HG03520 (cell line): ENCODE measurements around the gene FBXL2.
"Not testable (repeated sequence)": the region's sequence is repeated elsewhere in the genome, so short reads cannot be mapped to it uniquely, and the experiment has no call there.

Experiments used
- ATAC-seq: cut with Tn5 transposase; IDR thresholded peaks from one replicate; pipeline ENCODE4 v1.9.1; 2021; ENCODE audit warnings: mild to moderate bottlenecking, moderate library complexity; ENCODE audit not compliant: unreplicated experiment

Gene FBXL2

GRCh38 chr3:33426630-33427317 lies 149.5 kb downstream of the FBXL2 start:
- no peak for ATAC-seq

- no peak for ATAC-seq
Measured at GRCh38 chr3:33428734-33429133, 151.5 kb downstream of the FBXL2 start.

GRCh38 chr3:33429306-33429705 lies 152.1 kb downstream of the FBXL2 start:
- not testable (repeated sequence) for ATAC-seq

- no peak for ATAC-seq
Measured at GRCh38 chr3:33430061-33430460, 152.8 kb downstream of the FBXL2 start.

GRCh38 chr3:33430571-33430970 lies 153.3 kb downstream of the FBXL2 start:
- no peak for ATAC-seq

GRCh38 chr3:33433843-33434242 lies 156.6 kb downstream of the FBXL2 start:
- ATAC-seq = no peak
